Measurements from ENCODE around the gene LURAP1L.

DNA sequence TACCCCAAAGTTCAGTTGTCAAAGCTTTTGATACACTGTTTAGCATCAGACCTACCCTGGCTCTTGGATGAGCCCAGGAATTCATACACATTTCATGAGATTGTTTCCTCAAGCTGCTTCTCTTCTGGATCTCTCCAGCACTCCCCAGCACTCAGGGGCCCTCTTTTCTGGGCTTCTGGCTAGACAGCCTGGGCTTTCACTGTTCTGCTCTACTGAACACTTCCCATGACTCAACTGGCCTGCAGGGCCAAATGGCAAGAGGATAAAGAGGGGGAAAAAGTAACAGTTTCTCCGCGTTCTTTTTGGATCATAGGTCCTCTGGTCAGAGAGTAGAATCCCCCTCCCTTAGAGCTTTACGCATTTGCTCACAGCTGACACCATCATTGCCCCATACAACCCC, 20.9 kb upstream of the LURAP1L start:
- TF ChIP-seq ESRRA (CRISPR knock-in tag; IDR thresholded peaks at IDR 0.05; ENCODE audit: borderline replicate concordance) (no peak), TP53 (CRISPR knock-in tag; IDR thresholded peaks at IDR 0.05) (no peak), CBFB (CRISPR knock-in tag; IDR thresholded peaks at IDR 0.05; ENCODE audit: low read depth) (no peak), TEAD4 (CRISPR knock-in tag; IDR thresholded peaks at IDR 0.05) (no peak), JUN (CRISPR knock-in tag; IDR thresholded peaks at IDR 0.05) (no peak), MXD4 (CRISPR knock-in tag; IDR thresholded peaks at IDR 0.05; ENCODE audit: borderline replicate concordance) (no peak), CREM (CRISPR knock-in tag; IDR thresholded peaks at IDR 0.05) (no peak)
- TF ChIP-seq, protein P1, sequence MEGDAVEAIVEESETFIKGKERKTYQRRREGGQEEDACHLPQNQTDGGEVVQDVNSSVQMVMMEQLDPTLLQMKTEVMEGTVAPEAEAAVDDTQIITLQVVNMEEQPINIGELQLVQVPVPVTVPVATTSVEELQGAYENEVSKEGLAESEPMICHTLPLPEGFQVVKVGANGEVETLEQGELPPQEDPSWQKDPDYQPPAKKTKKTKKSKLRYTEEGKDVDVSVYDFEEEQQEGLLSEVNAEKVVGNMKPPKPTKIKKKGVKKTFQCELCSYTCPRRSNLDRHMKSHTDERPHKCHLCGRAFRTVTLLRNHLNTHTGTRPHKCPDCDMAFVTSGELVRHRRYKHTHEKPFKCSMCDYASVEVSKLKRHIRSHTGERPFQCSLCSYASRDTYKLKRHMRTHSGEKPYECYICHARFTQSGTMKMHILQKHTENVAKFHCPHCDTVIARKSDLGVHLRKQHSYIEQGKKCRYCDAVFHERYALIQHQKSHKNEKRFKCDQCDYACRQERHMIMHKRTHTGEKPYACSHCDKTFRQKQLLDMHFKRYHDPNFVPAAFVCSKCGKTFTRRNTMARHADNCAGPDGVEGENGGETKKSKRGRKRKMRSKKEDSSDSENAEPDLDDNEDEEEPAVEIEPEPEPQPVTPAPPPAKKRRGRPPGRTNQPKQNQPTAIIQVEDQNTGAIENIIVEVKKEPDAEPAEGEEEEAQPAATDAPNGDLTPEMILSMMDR (IDR thresholded peaks at IDR 0.05) = no peak
- TF ChIP-seq, protein P2, sequence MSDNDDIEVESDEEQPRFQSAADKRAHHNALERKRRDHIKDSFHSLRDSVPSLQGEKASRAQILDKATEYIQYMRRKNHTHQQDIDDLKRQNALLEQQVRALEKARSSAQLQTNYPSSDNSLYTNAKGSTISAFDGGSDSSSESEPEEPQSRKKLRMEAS (CRISPR knock-in tag; IDR thresholded peaks at IDR 0.05) = no peak
- TF ChIP-seq, protein P3, sequence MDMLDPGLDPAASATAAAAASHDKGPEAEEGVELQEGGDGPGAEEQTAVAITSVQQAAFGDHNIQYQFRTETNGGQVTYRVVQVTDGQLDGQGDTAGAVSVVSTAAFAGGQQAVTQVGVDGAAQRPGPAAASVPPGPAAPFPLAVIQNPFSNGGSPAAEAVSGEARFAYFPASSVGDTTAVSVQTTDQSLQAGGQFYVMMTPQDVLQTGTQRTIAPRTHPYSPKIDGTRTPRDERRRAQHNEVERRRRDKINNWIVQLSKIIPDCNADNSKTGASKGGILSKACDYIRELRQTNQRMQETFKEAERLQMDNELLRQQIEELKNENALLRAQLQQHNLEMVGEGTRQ (CRISPR knock-in tag; IDR thresholded peaks at IDR 0.05) = no peak
- TF ChIP-seq, protein P4, sequence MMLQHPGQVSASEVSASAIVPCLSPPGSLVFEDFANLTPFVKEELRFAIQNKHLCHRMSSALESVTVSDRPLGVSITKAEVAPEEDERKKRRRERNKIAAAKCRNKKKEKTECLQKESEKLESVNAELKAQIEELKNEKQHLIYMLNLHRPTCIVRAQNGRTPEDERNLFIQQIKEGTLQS (CRISPR knock-in tag; conservative IDR thresholded peaks at IDR 0.05) = no peak

Data from WTC11 (cell line).